HG02840 (cell line): ENCODE measurements around the gene WNT3A.

ENCODE experiments used
- ATAC-seq: cut with Tn5 transposase; IDR thresholded peaks from one replicate; pipeline ENCODE4 v1.9.1; 2021; ENCODE audit warnings: mild to moderate bottlenecking, moderate library complexity, moderate number of reproducible peaks; ENCODE audit not compliant: unreplicated experiment, low FRiP score

WNT3A gene

GRCh38 chr1:228065543-228066347, 58.9 kb downstream of the WNT3A start:
- ATAC-seq: no peak

- no peak for ATAC-seq
These were observed 59.6 kb downstream of the WNT3A start for GRCh38 chr1:228066416-228066815.

GRCh38 chr1:228066891-228067654, 60.3 kb downstream of the WNT3A start:
- ATAC-seq: no peak

GRCh38 chr1:228068359-228068758, 61.6 kb downstream of the WNT3A start:
- ATAC-seq: no peak

GRCh38 chr1:228070173-228070572, 63.4 kb downstream of the WNT3A start:
- ATAC-seq: no peak

- no peak for ATAC-seq
These were observed 64.1 kb downstream of the WNT3A start for GRCh38 chr1:228070851-228071250.

- ATAC-seq: no peak
These were observed 65.2 kb downstream of the WNT3A start for GRCh38 chr1:228071839-228072657.

GRCh38 chr1:228072658-228073043, 65.9 kb downstream of the WNT3A start:
- no peak for ATAC-seq

GRCh38 chr1:228073061-228073856, 66.5 kb downstream of the WNT3A start:
- ATAC-seq: no peak

- ATAC-seq: no peak
These were observed 67.2 kb downstream of the WNT3A start for GRCh38 chr1:228073857-228074545.

- ATAC-seq: no peak
These were observed 68.3 kb downstream of the WNT3A start for GRCh38 chr1:228074954-228075730.

- no peak for ATAC-seq
These were observed 69.0 kb downstream of the WNT3A start for GRCh38 chr1:228075801-228076271.

- no peak for ATAC-seq
These were observed 70.1 kb downstream of the WNT3A start for GRCh38 chr1:228076796-228077430.

GRCh38 chr1:228077565-228078330, 71.0 kb downstream of the WNT3A start:
- no peak for ATAC-seq

- no peak for ATAC-seq
These were observed 72.2 kb downstream of the WNT3A start for GRCh38 chr1:228079013-228079412.

GRCh38 chr1:228079601-228080263, 72.9 kb downstream of the WNT3A start:
- no peak for ATAC-seq

- ATAC-seq: no peak
These were observed 74.3 kb downstream of the WNT3A start for GRCh38 chr1:228081144-228081543.
